OCI-LY1 (cell line): Measurements from ENCODE around the gene GNS.

Experiments used
- H2AFZ ChIP-seq: fragments of 200-600 bp; sonication (generic), shearing (Covaris generic); 2 replicates; pipeline ENCODE4 v1.6.0; 2014; ENCODE audit warnings: antibody characterized with exemption, mild to moderate bottlenecking, low read length
- H3F3A ChIP-seq: fragments of 200-600 bp; sonication (generic), shearing (Covaris generic); 2 replicates; pipeline ENCODE4 v1.6.0; 2014; ENCODE audit warnings: mild to moderate bottlenecking, antibody characterized with exemption, low read length, moderate library complexity; ENCODE audit not compliant: insufficient read depth
- H3K27ac ChIP-seq: fragments of 200-600 bp; sonication (generic); 2 replicates; pipeline ENCODE4 v1.5.1; 2014; ENCODE audit warnings: low read length, mixed run types, mild to moderate bottlenecking, low read depth; ENCODE audit not compliant: poor library complexity, severe bottlenecking
- H3K27me3 ChIP-seq: fragments of 200-600 bp; sonication (generic); 2 replicates; pipeline ENCODE4 v1.6.0; 2014; ENCODE audit warnings: antibody characterized with exemption, mild to moderate bottlenecking, low read length, moderate library complexity; ENCODE audit not compliant: insufficient read depth
- H3K36me3 ChIP-seq: fragments of 200-600 bp; sonication (generic); 2 replicates; pipeline ENCODE4 v1.6.1; 2014; ENCODE audit warnings: mild to moderate bottlenecking, antibody characterized with exemption, low read length, moderate library complexity, mixed read lengths; ENCODE audit not compliant: insufficient read depth
- H3K4me1 ChIP-seq: fragments of 200-600 bp; sonication (generic); 2 replicates; pipeline ENCODE4 v1.5.1; 2014; ENCODE audit warnings: mild to moderate bottlenecking, low read length, moderate library complexity; ENCODE audit not compliant: insufficient read depth, severe bottlenecking
- H3K4me2 ChIP-seq: fragments of 200-600 bp; sonication (generic), shearing (Covaris generic); 2 replicates; pipeline ENCODE4 v1.6.1; 2014; ENCODE audit warnings: low read length
- H3K4me3 ChIP-seq: fragments of 200-600 bp; sonication (generic); 2 replicates; pipeline ENCODE4 v1.5.1; 2014; ENCODE audit warnings: low read length, low read depth, mild to moderate bottlenecking, mixed read lengths; ENCODE audit not compliant: poor library complexity, severe bottlenecking
- H3K79me2 ChIP-seq: fragments of 200-600 bp; shearing (Covaris generic); 2 replicates; pipeline ENCODE4 v1.6.1; 2016; ENCODE audit warnings: mixed run types, low read length, mixed read lengths; ENCODE audit not compliant: insufficient read depth
- H3K9ac ChIP-seq: fragments of 200-600 bp; sonication (generic), shearing (Covaris generic); 2 replicates; pipeline ENCODE4 v1.6.1; 2014; ENCODE audit warnings: mild to moderate bottlenecking, low read length, mixed read lengths
- H3K9me2 ChIP-seq: fragments of 200-600 bp; sonication (generic), shearing (Covaris generic); 2 replicates; pipeline ENCODE4 v1.6.1; 2014; ENCODE audit warnings: low read depth, mild to moderate bottlenecking, low read length, mixed read lengths
- H3K9me3 ChIP-seq: fragments of 200-600 bp; shearing (Covaris generic); 2 replicates; pipeline ENCODE4 v1.6.1; 2014; ENCODE audit warnings: low read length, mixed read lengths
- H4K20me1 ChIP-seq: fragments of 200-600 bp; sonication (generic), shearing (Covaris generic); 2 replicates; pipeline ENCODE4 v1.6.0; 2016; ENCODE audit warnings: mild to moderate bottlenecking, low read length; ENCODE audit not compliant: insufficient read depth
- EZH2 ChIP-seq: fragments of 200-600 bp; sonication (generic), shearing (Covaris generic); IDR thresholded peaks from 2 replicates; pipeline ENCODE4 v1.8.0; 2017; ENCODE audit warnings: borderline replicate concordance, mixed run types, mild to moderate bottlenecking, antibody characterized with exemption, low read length, moderate library complexity, mixed read lengths
- TF ChIP-seq, protein P1 (sequence below): fragments of 200-600 bp; sonication (generic), shearing (Covaris generic); IDR thresholded peaks from 2 replicates; pipeline ENCODE4 v1.5.1; 2017; ENCODE audit warnings: mild to moderate bottlenecking, antibody characterized with exemption, low read length, moderate library complexity, mixed read lengths

The GNS gene

GRCh38 chr12:64792128-64792527 is 32.9 kb upstream of the GNS start:
- H3K27ac ChIP-seq, result no peak overlapping the region
- no peaks in the 10 kb centered on the region for H4K20me1 ChIP-seq
- no peaks in the 10 kb centered on the region for H3K9me3 ChIP-seq
- H3K4me3 ChIP-seq, result no peak overlapping the region
- H3K4me2 ChIP-seq, result no peak overlapping the region
- TF ChIP-seq, protein P1, sequence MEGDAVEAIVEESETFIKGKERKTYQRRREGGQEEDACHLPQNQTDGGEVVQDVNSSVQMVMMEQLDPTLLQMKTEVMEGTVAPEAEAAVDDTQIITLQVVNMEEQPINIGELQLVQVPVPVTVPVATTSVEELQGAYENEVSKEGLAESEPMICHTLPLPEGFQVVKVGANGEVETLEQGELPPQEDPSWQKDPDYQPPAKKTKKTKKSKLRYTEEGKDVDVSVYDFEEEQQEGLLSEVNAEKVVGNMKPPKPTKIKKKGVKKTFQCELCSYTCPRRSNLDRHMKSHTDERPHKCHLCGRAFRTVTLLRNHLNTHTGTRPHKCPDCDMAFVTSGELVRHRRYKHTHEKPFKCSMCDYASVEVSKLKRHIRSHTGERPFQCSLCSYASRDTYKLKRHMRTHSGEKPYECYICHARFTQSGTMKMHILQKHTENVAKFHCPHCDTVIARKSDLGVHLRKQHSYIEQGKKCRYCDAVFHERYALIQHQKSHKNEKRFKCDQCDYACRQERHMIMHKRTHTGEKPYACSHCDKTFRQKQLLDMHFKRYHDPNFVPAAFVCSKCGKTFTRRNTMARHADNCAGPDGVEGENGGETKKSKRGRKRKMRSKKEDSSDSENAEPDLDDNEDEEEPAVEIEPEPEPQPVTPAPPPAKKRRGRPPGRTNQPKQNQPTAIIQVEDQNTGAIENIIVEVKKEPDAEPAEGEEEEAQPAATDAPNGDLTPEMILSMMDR, result no peak
- no peak for TF ChIP-seq EZH2
- H3K79me2 ChIP-seq, result no peaks in the 10 kb centered on the region
- H3F3A ChIP-seq, result no peaks in the 10 kb centered on the region
- H3K36me3 ChIP-seq, result no peaks in the 10 kb centered on the region
- no peaks in the 10 kb centered on the region for H3K9me2 ChIP-seq
- no peaks in the 10 kb centered on the region for H3K4me1 ChIP-seq
- H2AFZ ChIP-seq, result no peak overlapping the region
- no peak overlapping the region for H3K9ac ChIP-seq
- no peaks in the 10 kb centered on the region for H3K27me3 ChIP-seq

- H3K27me3 ChIP-seq, result no peaks in the 10 kb centered on the region
- H3K4me1 ChIP-seq, result no peaks in the 10 kb centered on the region
- H3K4me3 ChIP-seq, result no peak overlapping the region
- H3F3A ChIP-seq, result no peaks in the 10 kb centered on the region
- H3K9ac ChIP-seq, result no peak overlapping the region
- no peak for TF ChIP-seq EZH2
- no peaks in the 10 kb centered on the region for H3K9me3 ChIP-seq
- H3K79me2 ChIP-seq, result no peaks in the 10 kb centered on the region
- H3K9me2 ChIP-seq, result no peaks in the 10 kb centered on the region
- H3K36me3 ChIP-seq, result no peaks in the 10 kb centered on the region
- no peaks in the 10 kb centered on the region for H4K20me1 ChIP-seq
- H2AFZ ChIP-seq, result no peak overlapping the region
- no peak overlapping the region for H3K27ac ChIP-seq
- H3K4me2 ChIP-seq, result no peak overlapping the region
These were observed 31.8 kb upstream of the GNS start for GRCh38 chr12:64791036-64791435.

DNA sequence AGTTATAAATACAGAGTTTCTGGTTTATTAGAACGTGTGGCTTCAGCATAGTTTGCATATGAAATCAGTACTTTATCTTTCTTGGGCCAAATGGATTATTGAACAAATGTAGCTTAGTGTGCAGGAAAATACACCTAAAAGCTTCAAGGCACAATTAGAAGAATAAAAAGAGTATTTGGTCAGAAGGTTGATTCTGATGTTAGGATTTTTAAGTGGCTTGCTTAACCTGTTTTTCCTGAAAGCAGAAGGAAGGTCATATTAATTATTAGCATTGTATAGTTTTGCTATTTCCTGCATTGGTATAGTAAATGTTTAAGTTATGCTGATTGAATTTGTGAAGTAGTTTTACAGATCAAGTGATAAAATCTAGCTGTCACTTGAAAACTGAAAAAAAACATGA is 31.0 kb upstream of the GNS start:
- Histone ChIP-seq H3K4me1 (no peaks in the 10 kb centered on the region), H3K9me3 (no peaks in the 10 kb centered on the region), H3K36me3 (no peaks in the 10 kb centered on the region), H3K4me2 (no peak overlapping the region), H3F3A (no peaks in the 10 kb centered on the region), H3K27ac (no peak overlapping the region), H3K9me2 (no peaks in the 10 kb centered on the region), H3K79me2 (no peaks in the 10 kb centered on the region), H4K20me1 (no peaks in the 10 kb centered on the region), H3K9ac (no peak overlapping the region), H3K4me3 (no peak overlapping the region), H2AFZ (no peak overlapping the region), H3K27me3 (no peaks in the 10 kb centered on the region)
- TF ChIP-seq, protein P1, result no peak
- no peak for TF ChIP-seq EZH2

DNA sequence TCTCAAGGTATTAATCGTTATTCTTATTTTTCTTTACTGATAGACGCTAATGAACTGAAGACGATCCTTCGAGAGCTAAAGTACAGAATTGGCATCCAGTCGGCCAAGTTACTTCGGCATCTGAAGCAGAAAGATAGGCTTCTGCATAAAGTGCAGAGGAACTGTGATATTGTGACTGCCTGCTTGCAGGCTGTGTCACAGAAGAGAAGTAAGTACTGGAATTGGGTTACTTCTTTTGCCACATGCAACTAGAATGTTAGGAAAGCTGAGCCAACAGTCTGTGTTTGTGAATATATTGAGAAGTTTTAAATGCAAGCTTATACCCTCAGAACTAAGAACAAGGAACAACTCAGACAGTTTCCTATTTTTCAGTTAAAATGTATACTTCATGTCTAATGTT is 26.6 kb upstream of the GNS start:
- H2AFZ ChIP-seq, result no peak overlapping the region
- H3F3A ChIP-seq, result no peaks in the 10 kb centered on the region
- TF ChIP-seq, protein P1, result no peak
- no peak for TF ChIP-seq EZH2
- H3K27me3 ChIP-seq, result peaks cover 3% of the 10 kb centered on the region
- H3K9me2 ChIP-seq, result no peaks in the 10 kb centered on the region
- H3K79me2 ChIP-seq, result no peaks in the 10 kb centered on the region
- H3K27ac ChIP-seq, result no peak overlapping the region
- no peak overlapping the region for H3K4me2 ChIP-seq
- H3K4me3 ChIP-seq, result no peak overlapping the region
- no peaks in the 10 kb centered on the region for H3K36me3 ChIP-seq
- no peaks in the 10 kb centered on the region for H4K20me1 ChIP-seq
- H3K4me1 ChIP-seq, result peaks cover 9% of the 10 kb centered on the region
- H3K9me3 ChIP-seq, result no peaks in the 10 kb centered on the region
- H3K9ac ChIP-seq, result no peak overlapping the region
